Skin of body (tissue), 2 donors: ENCODE results near the gene SPDYE4. TPM values are rescaled to one million over a fixed set of nuclear protein-coding genes. Genes with fewer than 3 reads are reported as not detected.

Source experiments
- DNase-seq: peaks from one replicate; lab custom pipeline; 2025; lab: John Stamatoyannopoulos, UW
- total RNA-seq: library from RNA; depleted of rRNA; stranded (reverse); fragments of >200 nt; gene quantifications from one replicate; pipeline ENCODE4 v1.2.3, GENCODE V29; 2014

Gene SPDYE4
- total RNA-seq, 1 donor from 2014 or later = not detected

GRCh38 chr17:8741771-8742170, 16.6 kb downstream of the SPDYE4 start:
- no peak for DNase-seq

- DNase-seq = no peak
Observed at GRCh38 chr17:8741366-8741765, 17.0 kb downstream of the SPDYE4 start.

GRCh38 chr17:8740486-8740885, 17.9 kb downstream of the SPDYE4 start:
- DNase-seq = no peak

- DNase-seq = no peak
Observed at GRCh38 chr17:8739097-8739496, 19.2 kb downstream of the SPDYE4 start.

- no peak for DNase-seq
Observed at GRCh38 chr17:8736796-8737195, 21.6 kb downstream of the SPDYE4 start.

GRCh38 chr17:8736362-8736761, 22.0 kb downstream of the SPDYE4 start:
- no peak for DNase-seq

- no peak for DNase-seq
Observed at GRCh38 chr17:8735336-8735939, 22.9 kb downstream of the SPDYE4 start.

- DNase-seq = no peak
Observed at GRCh38 chr17:8734876-8735275, 23.5 kb downstream of the SPDYE4 start.

- no peak for DNase-seq
Observed at GRCh38 chr17:8732406-8733085, 25.8 kb downstream of the SPDYE4 start.

- no peak for DNase-seq
Observed at GRCh38 chr17:8729860-8730259, 28.5 kb downstream of the SPDYE4 start.

GRCh38 chr17:8729421-8729820, 28.9 kb downstream of the SPDYE4 start:
- no peak for DNase-seq

GRCh38 chr17:8728971-8729370, 29.4 kb downstream of the SPDYE4 start:
- DNase-seq = no peak

- no peak for DNase-seq
Observed at GRCh38 chr17:8728251-8728938, 30.0 kb downstream of the SPDYE4 start.

GRCh38 chr17:8726941-8727555, 31.3 kb downstream of the SPDYE4 start:
- DNase-seq = no peak

GRCh38 chr17:8725881-8726876, 32.2 kb downstream of the SPDYE4 start:
- no peak for DNase-seq

GRCh38 chr17:8724451-8724850, 33.9 kb downstream of the SPDYE4 start:
- DNase-seq = no peak

- no peak for DNase-seq
Observed at GRCh38 chr17:8720596-8720995, 37.8 kb downstream of the SPDYE4 start.

- no peak for DNase-seq
Observed at GRCh38 chr17:8719291-8720246, 38.8 kb downstream of the SPDYE4 start.

GRCh38 chr17:8718001-8718563, 40.3 kb downstream of the SPDYE4 start:
- DNase-seq = no peak

- DNase-seq = no peak
Observed at GRCh38 chr17:8713878-8714277, 44.5 kb downstream of the SPDYE4 start.
